AG04450 (cell line): ENCODE results near the gene LDHD. TPM values are rescaled to one million over a fixed set of nuclear protein-coding genes. Genes with fewer than 3 reads are reported as not detected.

ENCODE experiments used
- CTCF ChIA-PET: fragments of 300-600, 350-600 bp; formaldehyde crosslinking; extraction: SDS; loops from one replicate; lab custom pipeline; 2022; ENCODE audit warnings: antibody characterized with exemption, inconsistent platforms; lab: Charles Lee
- POLR2A ChIA-PET: fragments of 350-600 bp; formaldehyde crosslinking; extraction: SDS; loops from one replicate; lab custom pipeline; 2021; ENCODE audit warnings: antibody characterized with exemption, inconsistent platforms; lab: Yijun Ruan, JAX
- DNase-seq: peaks from one replicate; pipeline ENCODE4 v3.0.0-alpha.2; 2011; ENCODE audit warnings: low read depth, low spot score
- H3K27ac ChIP-seq: one replicate; pipeline ENCODE4 v1.5.1; 2012; ENCODE audit warnings: low read depth, low read length, control low read depth
- H3K27me3 ChIP-seq: one replicate; pipeline ENCODE4 v1.6.0; 2012; ENCODE audit warnings: low read length; ENCODE audit not compliant: control insufficient read depth, insufficient read depth
- H3K4me3 ChIP-seq: 2 replicates; pipeline ENCODE4 v1.5.1; 2011; ENCODE audit warnings: mild to moderate bottlenecking, low read depth, low read length, control low read depth
- H3K9me3 ChIP-seq: 2 replicates; pipeline ENCODE4 v1.5.1; 2012; ENCODE audit warnings: low read length; ENCODE audit not compliant: control insufficient read depth, insufficient read depth
- polyA plus RNA-seq: library from polyadenylated mRNA; depleted of rRNA; stranded (reverse); fragments of >200 nt; gene quantifications from 2 replicates; pipeline ENCODE4 v1.2.3, GENCODE V29; 2011
- TF ChIP-seq, protein P1 (sequence below): IDR thresholded peaks from 2 replicates; pipeline ENCODE4 v1.5.1; 2011; ENCODE audit warnings: low read depth, low read length, control low read depth, inconsistent platforms

Gene LDHD
- polyA plus RNA-seq, 1 experiment = 0.38 TPM

DNA sequence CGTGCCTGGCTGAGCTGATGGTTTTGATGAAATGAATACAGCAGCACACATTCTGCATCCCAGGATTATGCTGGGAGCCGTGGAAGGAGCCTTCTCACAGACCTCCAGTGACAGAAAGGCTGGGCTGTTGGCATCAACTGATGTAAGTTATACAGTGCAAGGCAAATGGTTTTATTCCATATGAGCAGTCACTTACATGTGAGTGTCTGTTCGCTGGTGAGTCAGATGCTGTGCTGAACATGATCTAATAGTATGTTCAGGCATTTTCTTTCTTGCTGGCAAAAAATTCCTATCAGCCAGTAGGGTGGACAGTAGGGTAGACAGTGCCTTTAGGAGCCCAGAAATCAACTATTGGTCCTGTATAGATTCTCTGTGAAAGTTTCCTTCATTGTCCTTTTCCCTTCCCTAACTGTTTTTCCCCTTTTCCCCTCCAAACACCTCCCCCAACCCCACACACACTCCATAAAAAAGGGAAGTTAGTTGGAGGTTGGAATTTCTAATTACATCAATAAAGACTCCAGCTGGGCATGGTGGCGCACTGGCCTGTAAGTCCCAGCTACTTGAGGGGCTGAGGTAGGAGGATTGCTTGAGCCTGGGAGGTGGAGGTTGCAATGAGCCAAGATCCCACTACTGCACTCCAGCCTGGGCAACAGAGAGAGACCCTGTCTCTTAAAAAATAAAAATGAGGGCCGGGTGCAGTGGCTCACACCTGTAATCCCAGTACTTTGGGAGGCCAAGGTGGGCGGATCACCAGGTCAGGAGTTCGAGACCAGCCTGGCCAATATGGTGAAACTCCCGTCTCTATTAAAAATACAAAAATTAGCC is 36.2 kb downstream of the LDHD start:
- no peaks in the 10 kb centered on the region for H3K9me3 ChIP-seq
- ChIA-PET CTCF (interaction anchor here (0.5 kb wide), 1 partner anchor 218 kb away, joined by 3 read pairs; no protein-coding TSS in a partner anchor), POLR2A (interaction anchor here (0.9 to 1.0 kb wide), 2 partner anchors 15 to 96 kb away, joined by 3 read pairs; partner anchors contain the start of gene WDR59)
- TF ChIP-seq, protein P1, sequence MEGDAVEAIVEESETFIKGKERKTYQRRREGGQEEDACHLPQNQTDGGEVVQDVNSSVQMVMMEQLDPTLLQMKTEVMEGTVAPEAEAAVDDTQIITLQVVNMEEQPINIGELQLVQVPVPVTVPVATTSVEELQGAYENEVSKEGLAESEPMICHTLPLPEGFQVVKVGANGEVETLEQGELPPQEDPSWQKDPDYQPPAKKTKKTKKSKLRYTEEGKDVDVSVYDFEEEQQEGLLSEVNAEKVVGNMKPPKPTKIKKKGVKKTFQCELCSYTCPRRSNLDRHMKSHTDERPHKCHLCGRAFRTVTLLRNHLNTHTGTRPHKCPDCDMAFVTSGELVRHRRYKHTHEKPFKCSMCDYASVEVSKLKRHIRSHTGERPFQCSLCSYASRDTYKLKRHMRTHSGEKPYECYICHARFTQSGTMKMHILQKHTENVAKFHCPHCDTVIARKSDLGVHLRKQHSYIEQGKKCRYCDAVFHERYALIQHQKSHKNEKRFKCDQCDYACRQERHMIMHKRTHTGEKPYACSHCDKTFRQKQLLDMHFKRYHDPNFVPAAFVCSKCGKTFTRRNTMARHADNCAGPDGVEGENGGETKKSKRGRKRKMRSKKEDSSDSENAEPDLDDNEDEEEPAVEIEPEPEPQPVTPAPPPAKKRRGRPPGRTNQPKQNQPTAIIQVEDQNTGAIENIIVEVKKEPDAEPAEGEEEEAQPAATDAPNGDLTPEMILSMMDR = no peak
- H3K27ac ChIP-seq = peak overlapping the region; percentile 61
- no peak overlapping the region for H3K4me3 ChIP-seq
- no peaks in the 10 kb centered on the region for H3K27me3 ChIP-seq
- DNase-seq = peak; percentile 60

DNA sequence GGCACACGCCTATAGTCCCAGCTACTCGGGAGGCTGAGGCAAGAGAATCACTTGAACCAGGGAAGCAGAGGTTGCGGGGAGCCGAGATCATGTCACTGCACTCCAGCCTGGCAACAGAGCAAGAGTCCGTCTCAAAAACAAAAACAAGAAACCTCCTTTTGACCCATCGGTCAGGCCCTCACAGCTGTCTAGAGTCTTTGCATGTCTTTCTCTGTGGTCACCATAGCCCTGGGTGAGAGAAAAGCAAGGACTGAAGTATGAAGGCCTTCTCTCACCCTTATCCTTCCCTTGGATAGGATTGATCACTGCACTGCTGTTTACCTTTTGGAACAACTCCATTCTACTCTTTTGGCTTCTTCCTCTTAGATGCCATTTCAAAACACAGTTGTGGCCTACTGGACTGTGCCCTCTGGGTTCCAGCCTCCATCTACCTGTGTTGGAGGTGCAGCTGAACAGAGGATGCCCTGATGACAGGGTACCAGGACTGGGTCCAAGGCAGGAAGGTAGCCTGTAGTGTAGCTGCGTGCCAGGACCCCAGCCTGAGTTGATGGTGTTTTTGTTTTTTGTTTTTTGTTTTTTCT is 37.1 kb downstream of the LDHD start:
- Histone ChIP-seq H3K9me3 (no peaks in the 10 kb centered on the region), H3K4me3 (no peak overlapping the region), H3K27me3 (no peaks in the 10 kb centered on the region), H3K27ac (peak overlapping the region; percentile 11)
- POLR2A ChIA-PET = interaction anchor here (0.9 kb wide), 1 partner anchor 14 kb away, joined by 3 read pairs; no protein-coding TSS in a partner anchor
- no peak for DNase-seq
- CTCF ChIA-PET = interaction anchor here (0.5 to 1.0 kb wide), 2 partner anchors 120 to 217 kb away, joined by 3 read pairs; no protein-coding TSS in a partner anchor
- TF ChIP-seq, protein P1 = no peak

DNA sequence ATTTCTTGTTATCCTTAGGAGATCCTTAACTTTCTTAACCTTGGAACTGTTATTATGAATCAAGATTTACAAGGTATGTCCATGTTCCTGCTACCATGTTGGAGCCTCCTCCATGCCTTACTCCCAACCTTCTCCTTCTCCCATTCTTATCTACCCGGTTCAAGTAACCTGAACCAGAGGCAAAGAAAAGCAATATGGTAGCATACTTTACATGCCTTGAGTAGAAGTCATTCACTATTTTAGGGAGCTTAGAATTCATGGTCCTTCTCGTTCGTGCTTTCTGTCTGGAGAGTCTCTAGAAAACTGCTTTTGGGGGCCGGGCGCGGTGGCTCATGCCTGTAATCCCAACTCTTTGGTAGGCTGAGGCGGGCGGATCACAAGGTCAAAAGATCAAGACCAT is 37.7 kb downstream of the LDHD start:
- DNase-seq = no peak
- TF ChIP-seq, protein P1 = no peak
- CTCF ChIA-PET = interaction anchor here (1.0 kb wide), 1 partner anchor 121 kb away, joined by 3 read pairs; no protein-coding TSS in a partner anchor

DNA sequence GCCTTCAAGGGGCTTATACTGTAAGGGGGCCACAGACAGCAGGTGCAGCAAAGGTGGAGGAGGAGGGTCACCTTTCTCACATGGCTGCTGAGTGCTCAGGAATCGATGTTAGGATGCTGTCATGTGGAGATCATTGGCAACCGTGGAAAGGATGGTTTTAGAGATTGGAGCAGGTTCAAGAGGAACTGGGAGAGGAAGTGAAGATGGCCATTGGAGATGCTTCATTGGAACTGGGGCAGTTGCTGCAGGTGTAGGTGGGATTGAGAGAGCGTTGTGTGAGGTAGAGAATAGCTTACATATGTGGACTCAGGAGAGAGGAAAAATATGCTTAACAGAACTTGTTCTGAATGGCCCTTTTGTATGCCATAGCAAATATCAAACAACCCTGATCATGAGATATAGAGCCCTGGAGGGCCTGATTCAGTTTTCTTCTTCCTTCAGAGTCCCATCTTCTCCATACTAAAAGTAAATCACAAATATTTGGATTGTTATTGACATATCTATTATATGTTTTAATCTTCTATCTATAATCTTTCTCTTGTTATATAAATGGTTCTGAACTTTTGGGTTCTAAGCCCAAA is 40.8 kb downstream of the LDHD start:
- H3K9me3 ChIP-seq = no peaks in the 10 kb centered on the region
- H3K27me3 ChIP-seq = no peaks in the 10 kb centered on the region
- ChIA-PET POLR2A (interaction anchor here (1.5 kb wide), 1 partner anchor 11 kb away, joined by 4 read pairs; no protein-coding TSS in a partner anchor), CTCF (interaction anchor here (0.6 kb wide), 1 partner anchor 17 kb away, joined by 4 read pairs; no protein-coding TSS in a partner anchor)
- no peak overlapping the region for H3K27ac ChIP-seq
- no peak for DNase-seq
- H3K4me3 ChIP-seq = no peak overlapping the region
- TF ChIP-seq, protein P1 = no peak

More for the DNA sequence above, 37.7 kb downstream of the LDHD start:
- POLR2A ChIA-PET = no interaction called here
- H3K27me3 ChIP-seq = no peaks in the 10 kb centered on the region
- no peaks in the 10 kb centered on the region for H3K9me3 ChIP-seq
- H3K27ac ChIP-seq = no peak overlapping the region
- no peak overlapping the region for H3K4me3 ChIP-seq
